ENCODE data around the gene PARD3. TPM values are rescaled to one million over a fixed set of nuclear protein-coding genes. Genes with fewer than 3 reads are reported as not detected.

PARD3 gene
- total RNA-seq, 1 experiment from 2014 or later, result 46.3 TPM

DNA sequence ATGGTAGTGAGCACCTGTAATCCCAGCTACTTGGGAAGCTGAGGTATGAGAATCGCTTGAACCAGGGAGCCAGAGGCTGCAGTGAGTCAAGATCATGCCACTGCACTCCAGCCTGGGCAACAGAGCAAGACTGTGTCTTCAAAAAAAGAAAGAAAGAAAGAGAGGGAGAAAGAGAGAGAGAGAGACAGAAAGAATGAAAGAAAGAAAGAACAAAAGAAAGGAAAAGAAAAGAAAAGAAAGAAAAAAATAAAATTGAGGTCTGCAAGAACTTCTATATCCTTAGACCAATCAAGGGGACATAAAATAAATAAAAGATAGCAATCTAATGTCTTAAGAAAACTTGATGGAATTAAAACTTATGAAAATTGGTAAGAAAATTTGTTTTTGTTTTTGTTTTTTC is 34.9 kb upstream of the PARD3 start:
- no peaks in the 10 kb centered on the region for H3K79me2 ChIP-seq (ENCODE audit: insufficient read depth, low read length)
- POLR2A ChIA-PET, result no interaction called here
- no peaks in the 10 kb centered on the region for H3K9me2 ChIP-seq (ENCODE audit: insufficient read depth)
- intact Hi-C loops (cut with micrococcal nuclease), result no loop called here
- H3K4me3 ChIP-seq (replicated peaks in 1 of 2; ENCODE audit: low read depth in 1 of 2, low read length in 2 of 2), result no peak overlapping the region
- CTCF ChIA-PET, result no interaction called here
- no peaks in the 10 kb centered on the region for H3K9me3 ChIP-seq (ENCODE audit: control insufficient read depth in 1 of 2, insufficient read depth in 1 of 2, low read depth in 1 of 2, low read length in 2 of 2)
- no peak overlapping the region for H3K4me2 ChIP-seq (ENCODE audit: low read length)
- no peaks in the 10 kb centered on the region for H3K27me3 ChIP-seq (ENCODE audit: insufficient read depth, low read length)
- DNase-seq (ENCODE audit: low read depth, low spot score) (no peak), ATAC-seq (no peak)
- no TSS peak for BruUV-seq (replicated peaks)
- H4K20me1 ChIP-seq (ENCODE audit: insufficient read depth), result no peaks in the 10 kb centered on the region
- RAD21 ChIA-PET (ENCODE audit: low non-redundant PET in 1 of 2, low total read pairs in 2 of 2, uncharacterized antibody in 2 of 2, unreplicated experiment in 2 of 2), result no interaction called here
- H2AFZ ChIP-seq (ENCODE audit: low read depth, low read length, poor library complexity, severe bottlenecking), result no peak overlapping the region
- H3K27ac ChIP-seq (ENCODE audit: low read depth, low read length), result no peak overlapping the region
- H3K9ac ChIP-seq (ENCODE audit: low read length), result no peak overlapping the region
- no peaks in the 10 kb centered on the region for H3K36me3 ChIP-seq (ENCODE audit: control insufficient read depth in 1 of 2, insufficient read depth in 2 of 2, low read length in 2 of 2)
- H3K4me1 ChIP-seq (ENCODE audit: control insufficient read depth in 1 of 2, insufficient read depth in 2 of 2, low read length in 2 of 2), result no peaks in the 10 kb centered on the region; a peak in 1 of 4 replicates
- no peak for TF ChIP-seq EZH2phosphoT487 (IDR thresholded peaks at IDR 0.05; ENCODE audit: borderline replicate concordance)
- TF ChIP-seq YY1 (IDR thresholded peaks at IDR 0.05; ENCODE audit: extremely low read depth, insufficient replicate concordance, low read depth, low read length), result no peak
- no peak for TF ChIP-seq POLR2AphosphoS5 (IDR thresholded peaks at IDR 0.05; ENCODE audit: low read depth, low read length)
- no peak for TF ChIP-seq ZNF274 (IDR thresholded peaks at IDR 0.05; ENCODE audit: low read depth, low read length)
- TF ChIP-seq, protein P1, sequence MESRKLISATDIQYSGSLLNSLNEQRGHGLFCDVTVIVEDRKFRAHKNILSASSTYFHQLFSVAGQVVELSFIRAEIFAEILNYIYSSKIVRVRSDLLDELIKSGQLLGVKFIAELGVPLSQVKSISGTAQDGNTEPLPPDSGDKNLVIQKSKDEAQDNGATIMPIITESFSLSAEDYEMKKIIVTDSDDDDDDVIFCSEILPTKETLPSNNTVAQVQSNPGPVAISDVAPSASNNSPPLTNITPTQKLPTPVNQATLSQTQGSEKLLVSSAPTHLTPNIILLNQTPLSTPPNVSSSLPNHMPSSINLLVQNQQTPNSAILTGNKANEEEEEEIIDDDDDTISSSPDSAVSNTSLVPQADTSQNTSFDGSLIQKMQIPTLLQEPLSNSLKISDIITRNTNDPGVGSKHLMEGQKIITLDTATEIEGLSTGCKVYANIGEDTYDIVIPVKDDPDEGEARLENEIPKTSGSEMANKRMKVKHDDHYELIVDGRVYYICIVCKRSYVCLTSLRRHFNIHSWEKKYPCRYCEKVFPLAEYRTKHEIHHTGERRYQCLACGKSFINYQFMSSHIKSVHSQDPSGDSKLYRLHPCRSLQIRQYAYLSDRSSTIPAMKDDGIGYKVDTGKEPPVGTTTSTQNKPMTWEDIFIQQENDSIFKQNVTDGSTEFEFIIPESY (IDR thresholded peaks at IDR 0.05; ENCODE audit: extremely low read depth, insufficient replicate concordance, low read length), result no peak
- no peak for TF ChIP-seq POLR2A (IDR thresholded peaks at IDR 0.05; ENCODE audit: borderline replicate concordance, extremely low read depth, insufficient read depth, insufficient read length)
- TF ChIP-seq, protein P2, sequence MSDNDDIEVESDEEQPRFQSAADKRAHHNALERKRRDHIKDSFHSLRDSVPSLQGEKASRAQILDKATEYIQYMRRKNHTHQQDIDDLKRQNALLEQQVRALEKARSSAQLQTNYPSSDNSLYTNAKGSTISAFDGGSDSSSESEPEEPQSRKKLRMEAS (IDR thresholded peaks at IDR 0.05), result no peak
- TF ChIP-seq CEBPB (IDR thresholded peaks at IDR 0.05; ENCODE audit: low read depth), result no peak
- TF ChIP-seq, protein P3, sequence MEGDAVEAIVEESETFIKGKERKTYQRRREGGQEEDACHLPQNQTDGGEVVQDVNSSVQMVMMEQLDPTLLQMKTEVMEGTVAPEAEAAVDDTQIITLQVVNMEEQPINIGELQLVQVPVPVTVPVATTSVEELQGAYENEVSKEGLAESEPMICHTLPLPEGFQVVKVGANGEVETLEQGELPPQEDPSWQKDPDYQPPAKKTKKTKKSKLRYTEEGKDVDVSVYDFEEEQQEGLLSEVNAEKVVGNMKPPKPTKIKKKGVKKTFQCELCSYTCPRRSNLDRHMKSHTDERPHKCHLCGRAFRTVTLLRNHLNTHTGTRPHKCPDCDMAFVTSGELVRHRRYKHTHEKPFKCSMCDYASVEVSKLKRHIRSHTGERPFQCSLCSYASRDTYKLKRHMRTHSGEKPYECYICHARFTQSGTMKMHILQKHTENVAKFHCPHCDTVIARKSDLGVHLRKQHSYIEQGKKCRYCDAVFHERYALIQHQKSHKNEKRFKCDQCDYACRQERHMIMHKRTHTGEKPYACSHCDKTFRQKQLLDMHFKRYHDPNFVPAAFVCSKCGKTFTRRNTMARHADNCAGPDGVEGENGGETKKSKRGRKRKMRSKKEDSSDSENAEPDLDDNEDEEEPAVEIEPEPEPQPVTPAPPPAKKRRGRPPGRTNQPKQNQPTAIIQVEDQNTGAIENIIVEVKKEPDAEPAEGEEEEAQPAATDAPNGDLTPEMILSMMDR (IDR thresholded peaks at IDR 0.05 in 2 of 3, conservative IDR thresholded peaks at IDR 0.05 in 1 of 3; ENCODE audit: borderline replicate concordance in 1 of 3, insufficient read depth in 1 of 3, low read depth in 2 of 3, low read length in 2 of 3), result no peak
- TF ChIP-seq, protein P4, sequence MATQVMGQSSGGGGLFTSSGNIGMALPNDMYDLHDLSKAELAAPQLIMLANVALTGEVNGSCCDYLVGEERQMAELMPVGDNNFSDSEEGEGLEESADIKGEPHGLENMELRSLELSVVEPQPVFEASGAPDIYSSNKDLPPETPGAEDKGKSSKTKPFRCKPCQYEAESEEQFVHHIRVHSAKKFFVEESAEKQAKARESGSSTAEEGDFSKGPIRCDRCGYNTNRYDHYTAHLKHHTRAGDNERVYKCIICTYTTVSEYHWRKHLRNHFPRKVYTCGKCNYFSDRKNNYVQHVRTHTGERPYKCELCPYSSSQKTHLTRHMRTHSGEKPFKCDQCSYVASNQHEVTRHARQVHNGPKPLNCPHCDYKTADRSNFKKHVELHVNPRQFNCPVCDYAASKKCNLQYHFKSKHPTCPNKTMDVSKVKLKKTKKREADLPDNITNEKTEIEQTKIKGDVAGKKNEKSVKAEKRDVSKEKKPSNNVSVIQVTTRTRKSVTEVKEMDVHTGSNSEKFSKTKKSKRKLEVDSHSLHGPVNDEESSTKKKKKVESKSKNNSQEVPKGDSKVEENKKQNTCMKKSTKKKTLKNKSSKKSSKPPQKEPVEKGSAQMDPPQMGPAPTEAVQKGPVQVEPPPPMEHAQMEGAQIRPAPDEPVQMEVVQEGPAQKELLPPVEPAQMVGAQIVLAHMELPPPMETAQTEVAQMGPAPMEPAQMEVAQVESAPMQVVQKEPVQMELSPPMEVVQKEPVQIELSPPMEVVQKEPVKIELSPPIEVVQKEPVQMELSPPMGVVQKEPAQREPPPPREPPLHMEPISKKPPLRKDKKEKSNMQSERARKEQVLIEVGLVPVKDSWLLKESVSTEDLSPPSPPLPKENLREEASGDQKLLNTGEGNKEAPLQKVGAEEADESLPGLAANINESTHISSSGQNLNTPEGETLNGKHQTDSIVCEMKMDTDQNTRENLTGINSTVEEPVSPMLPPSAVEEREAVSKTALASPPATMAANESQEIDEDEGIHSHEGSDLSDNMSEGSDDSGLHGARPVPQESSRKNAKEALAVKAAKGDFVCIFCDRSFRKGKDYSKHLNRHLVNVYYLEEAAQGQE (IDR thresholded peaks at IDR 0.05; ENCODE audit: low read depth), result no peak
- no peak for TF ChIP-seq SP1 (IDR thresholded peaks at IDR 0.05; ENCODE audit: low read depth)
- no peak for TF ChIP-seq EZH2 (IDR thresholded peaks at IDR 0.05)
- no peak for TF ChIP-seq SIN3A (IDR thresholded peaks at IDR 0.05; ENCODE audit: low read depth)
- no peak for TF ChIP-seq JUND (IDR thresholded peaks at IDR 0.05)
- TF ChIP-seq FOSL1 (IDR thresholded peaks at IDR 0.05; ENCODE audit: low read depth), result no peak

All from HCT116 (cell line).